Esophagus muscularis mucosa (tissue), 3 donors: ENCODE results near the gene NGEF.

Experiments
- POLR2A ChIP-seq: fragments of 450-650 bp; IDR thresholded peaks from one replicate; pipeline ENCODE4 v1.6.1; 2017; ENCODE audit warnings: antibody characterized with exemption, moderate library complexity, mild to moderate bottlenecking, low read depth
- TF ChIP-seq, protein P1 (sequence below), 3 experiments: fragments of 200-600 bp in 2 of 3; fragments of 450-650 bp in 1 of 3; sonication (generic) in 2 of 3; IDR thresholded peaks; one replicate each; pipeline ENCODE4 v1.5.1; 2017 to 2019; ENCODE audit warnings: antibody characterized with exemption in 3 of 3, mild to moderate bottlenecking in 2 of 3, moderate library complexity in 1 of 3

DNA sequence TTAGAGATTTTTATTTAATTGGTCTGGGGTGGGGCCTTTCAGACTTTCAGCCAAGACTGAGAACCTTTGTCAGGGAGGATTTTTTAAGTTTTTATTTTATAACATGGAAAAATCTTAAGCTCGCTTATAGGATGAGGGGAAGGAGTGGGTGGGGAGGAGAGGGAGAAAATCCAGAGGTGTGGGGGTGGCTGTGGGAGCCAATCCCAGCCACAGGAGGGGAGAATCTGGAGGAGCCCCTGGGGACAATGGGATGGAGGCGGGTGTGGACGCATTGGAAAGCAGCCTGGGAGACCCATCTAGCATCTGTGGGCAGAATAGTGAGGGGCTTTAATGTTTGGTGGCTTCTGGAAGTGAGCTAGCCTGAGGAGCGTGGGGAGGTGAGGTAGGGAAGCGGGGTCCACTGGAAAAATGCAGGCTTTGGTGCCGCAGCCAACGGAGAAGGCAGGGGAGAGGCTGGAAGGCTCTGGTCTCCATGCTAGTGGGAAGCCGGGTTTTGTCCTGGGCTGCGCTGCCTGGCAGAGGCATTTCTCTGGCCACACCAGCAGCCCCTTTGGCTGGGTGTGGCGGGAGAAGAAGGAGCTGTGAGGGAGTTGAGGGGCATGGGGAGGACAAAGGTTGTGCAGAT lies 35.6 kb upstream of the NGEF start:
- TF ChIP-seq POLR2A: no peak
- TF ChIP-seq, protein P1, sequence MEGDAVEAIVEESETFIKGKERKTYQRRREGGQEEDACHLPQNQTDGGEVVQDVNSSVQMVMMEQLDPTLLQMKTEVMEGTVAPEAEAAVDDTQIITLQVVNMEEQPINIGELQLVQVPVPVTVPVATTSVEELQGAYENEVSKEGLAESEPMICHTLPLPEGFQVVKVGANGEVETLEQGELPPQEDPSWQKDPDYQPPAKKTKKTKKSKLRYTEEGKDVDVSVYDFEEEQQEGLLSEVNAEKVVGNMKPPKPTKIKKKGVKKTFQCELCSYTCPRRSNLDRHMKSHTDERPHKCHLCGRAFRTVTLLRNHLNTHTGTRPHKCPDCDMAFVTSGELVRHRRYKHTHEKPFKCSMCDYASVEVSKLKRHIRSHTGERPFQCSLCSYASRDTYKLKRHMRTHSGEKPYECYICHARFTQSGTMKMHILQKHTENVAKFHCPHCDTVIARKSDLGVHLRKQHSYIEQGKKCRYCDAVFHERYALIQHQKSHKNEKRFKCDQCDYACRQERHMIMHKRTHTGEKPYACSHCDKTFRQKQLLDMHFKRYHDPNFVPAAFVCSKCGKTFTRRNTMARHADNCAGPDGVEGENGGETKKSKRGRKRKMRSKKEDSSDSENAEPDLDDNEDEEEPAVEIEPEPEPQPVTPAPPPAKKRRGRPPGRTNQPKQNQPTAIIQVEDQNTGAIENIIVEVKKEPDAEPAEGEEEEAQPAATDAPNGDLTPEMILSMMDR (IDR thresholded peaks at IDR 0.05): no peak
